ENCODE data around the gene INPP5A. TPM values are rescaled to one million over a fixed set of nuclear protein-coding genes. Genes with fewer than 3 reads are reported as not detected.

The INPP5A gene
- total RNA-seq, 2 donors from 2014 or later = 20.7 to 26.7 TPM

DNA sequence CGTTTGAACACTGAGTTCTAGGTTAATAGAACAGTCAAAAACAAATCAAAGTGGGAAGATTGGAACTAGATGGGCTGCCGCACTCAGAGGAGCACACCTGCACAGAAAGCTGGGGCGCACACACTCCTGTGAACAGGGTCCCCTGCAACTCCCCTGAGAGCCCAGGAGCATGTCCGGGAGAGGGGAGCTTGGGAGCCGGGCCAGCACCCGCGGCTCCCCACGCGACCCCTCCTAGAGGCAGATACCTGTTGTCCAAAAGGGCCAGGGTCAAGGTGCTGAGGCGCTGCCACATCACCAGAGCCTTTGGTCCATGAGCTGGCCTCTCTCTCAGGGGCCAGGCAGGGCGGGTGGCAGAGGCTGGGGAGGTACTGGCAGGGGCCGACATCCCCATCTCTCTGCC lies 242.8 kb downstream of the INPP5A start:
- H3K4me1 Mint-ChIP-seq = no peaks in the 10 kb centered on the region
- no peaks in the 10 kb centered on the region for H3K4me1 ChIP-seq (ENCODE audit: control insufficient read depth, insufficient read depth, low read length)
- no peaks in the 10 kb centered on the region for H3K36me3 ChIP-seq (ENCODE audit: control insufficient read depth, insufficient read depth, low read length)
- TF ChIP-seq, protein P1, sequence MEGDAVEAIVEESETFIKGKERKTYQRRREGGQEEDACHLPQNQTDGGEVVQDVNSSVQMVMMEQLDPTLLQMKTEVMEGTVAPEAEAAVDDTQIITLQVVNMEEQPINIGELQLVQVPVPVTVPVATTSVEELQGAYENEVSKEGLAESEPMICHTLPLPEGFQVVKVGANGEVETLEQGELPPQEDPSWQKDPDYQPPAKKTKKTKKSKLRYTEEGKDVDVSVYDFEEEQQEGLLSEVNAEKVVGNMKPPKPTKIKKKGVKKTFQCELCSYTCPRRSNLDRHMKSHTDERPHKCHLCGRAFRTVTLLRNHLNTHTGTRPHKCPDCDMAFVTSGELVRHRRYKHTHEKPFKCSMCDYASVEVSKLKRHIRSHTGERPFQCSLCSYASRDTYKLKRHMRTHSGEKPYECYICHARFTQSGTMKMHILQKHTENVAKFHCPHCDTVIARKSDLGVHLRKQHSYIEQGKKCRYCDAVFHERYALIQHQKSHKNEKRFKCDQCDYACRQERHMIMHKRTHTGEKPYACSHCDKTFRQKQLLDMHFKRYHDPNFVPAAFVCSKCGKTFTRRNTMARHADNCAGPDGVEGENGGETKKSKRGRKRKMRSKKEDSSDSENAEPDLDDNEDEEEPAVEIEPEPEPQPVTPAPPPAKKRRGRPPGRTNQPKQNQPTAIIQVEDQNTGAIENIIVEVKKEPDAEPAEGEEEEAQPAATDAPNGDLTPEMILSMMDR (conservative IDR thresholded peaks at IDR 0.05) = no peak
- WGBS, 2 experiments (ENCODE audit: insufficient coverage in 1 of 2, insufficient read length in 1 of 2) = 88 to 92% methylated on average over 6 to 12 of the region's 12 CpGs
- H3K36me3 Mint-ChIP-seq (ENCODE audit: low read depth) = peaks cover 22% of the 10 kb centered on the region
- DNase-seq = no peak
- H3K27me3 Mint-ChIP-seq (ENCODE audit: insufficient read depth) = peaks cover 34% of the 10 kb centered on the region
- H3K4me3 ChIP-seq (ENCODE audit: low read length) = no peak overlapping the region
- H3K27me3 ChIP-seq (ENCODE audit: control insufficient read depth, insufficient read depth, low read length, poor library complexity, severe bottlenecking) = peaks cover 40% of the 10 kb centered on the region
- no peak overlapping the region for H3K27ac Mint-ChIP-seq
- H3K27ac ChIP-seq (ENCODE audit: low read depth, low read length) = no peak overlapping the region
- H3K9me3 Mint-ChIP-seq = peaks cover 2% of the 10 kb centered on the region
- no peaks in the 10 kb centered on the region for H3K9me3 ChIP-seq (ENCODE audit: control insufficient read depth, low read length)
- no peak overlapping the region for H3K9ac ChIP-seq (ENCODE audit: extremely low read depth, low read length, poor library complexity, severe bottlenecking)
- no peak overlapping the region for H3K4me3 Mint-ChIP-seq

DNA sequence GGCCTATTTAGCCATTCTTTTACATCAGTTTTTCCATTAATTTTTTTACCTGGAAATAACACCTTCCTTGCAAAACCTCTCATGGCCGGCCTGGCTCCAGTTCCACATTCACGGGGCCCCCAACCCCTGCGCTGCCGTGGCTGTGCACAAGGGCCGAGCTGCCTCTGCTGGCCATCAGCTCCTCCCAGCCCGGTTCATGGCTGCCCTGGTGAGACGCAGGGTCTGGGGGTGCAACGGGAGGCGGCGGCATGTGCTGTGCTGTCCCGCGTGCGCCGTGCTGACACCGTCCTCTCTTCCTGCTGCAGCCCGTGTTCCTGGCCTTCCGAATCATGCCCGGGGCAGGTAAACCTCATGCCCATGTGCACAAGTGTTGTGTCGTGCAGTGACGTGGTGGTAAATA lies 244.0 kb downstream of the INPP5A start:
- TF ChIP-seq, protein P1 (conservative IDR thresholded peaks at IDR 0.05) = no peak
- Histone ChIP-seq H3K27ac (ENCODE audit: low read depth, low read length) (no peak overlapping the region), H3K27me3 (ENCODE audit: control insufficient read depth, insufficient read depth, low read length, poor library complexity, severe bottlenecking) (peaks cover 50% of the 10 kb centered on the region), H3K4me1 (ENCODE audit: control insufficient read depth, insufficient read depth, low read length) (no peaks in the 10 kb centered on the region), H3K9me3 (ENCODE audit: control insufficient read depth, low read length) (no peaks in the 10 kb centered on the region), H3K4me3 (ENCODE audit: low read length) (no peak overlapping the region), H3K9ac (ENCODE audit: extremely low read depth, low read length, poor library complexity, severe bottlenecking) (no peak overlapping the region), H3K36me3 (ENCODE audit: control insufficient read depth, insufficient read depth, low read length) (no peaks in the 10 kb centered on the region)
- no peak overlapping the region for H3K27ac Mint-ChIP-seq
- H3K27me3 Mint-ChIP-seq (ENCODE audit: insufficient read depth) = peaks cover 41% of the 10 kb centered on the region
- H3K4me3 Mint-ChIP-seq = no peak overlapping the region
- H3K4me1 Mint-ChIP-seq = no peaks in the 10 kb centered on the region
- 92% methylated on average over 12 to 20 of the region's 20 CpGs for WGBS, 2 experiments (ENCODE audit: insufficient coverage in 1 of 2, insufficient read length in 1 of 2)
- no peak for DNase-seq
- peaks cover 22% of the 10 kb centered on the region for H3K36me3 Mint-ChIP-seq (ENCODE audit: low read depth)
- peaks cover 2% of the 10 kb centered on the region for H3K9me3 Mint-ChIP-seq

DNA sequence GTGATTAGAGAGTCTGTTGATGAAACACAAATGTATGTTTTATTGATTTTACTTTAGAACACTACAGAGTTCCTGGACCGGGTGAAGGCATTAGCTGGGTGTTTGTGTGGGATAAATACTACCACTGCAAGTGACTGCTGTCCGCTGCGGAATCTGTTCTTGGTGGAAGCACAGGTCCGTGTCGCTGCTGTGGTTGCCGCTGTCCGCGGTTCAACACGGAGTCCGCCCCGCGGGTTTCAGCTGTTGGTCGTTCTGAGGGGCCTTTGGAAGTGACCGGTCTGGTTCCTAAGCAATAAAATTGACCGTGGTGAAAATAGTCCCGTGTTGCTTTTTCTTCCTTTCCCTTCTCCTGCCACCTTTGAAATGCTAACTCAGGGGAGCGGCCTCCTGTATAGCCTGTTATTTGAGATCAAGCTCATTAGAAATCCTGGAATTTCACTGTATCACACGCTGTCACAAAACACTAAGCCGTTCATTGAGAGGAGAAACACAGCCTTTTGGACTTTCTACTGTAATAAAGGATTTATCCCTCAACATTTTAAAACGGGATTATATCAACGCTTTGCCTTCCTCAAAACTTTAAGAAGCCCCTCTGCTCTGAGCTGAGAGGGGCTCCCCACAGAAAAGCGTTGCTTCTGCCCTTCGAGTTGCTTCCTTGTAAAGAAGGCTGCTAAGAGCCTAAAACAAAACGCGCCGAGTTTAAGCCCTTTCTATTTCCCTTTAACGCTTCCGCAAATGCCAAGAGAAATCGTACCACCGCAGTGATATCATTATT lies 245.8 kb downstream of the INPP5A start:
- H3K4me1 ChIP-seq (ENCODE audit: control insufficient read depth, insufficient read depth, low read length) = no peaks in the 10 kb centered on the region
- H3K4me3 Mint-ChIP-seq = no peak overlapping the region
- no peak overlapping the region for H3K27ac ChIP-seq (ENCODE audit: low read depth, low read length)
- no peaks in the 10 kb centered on the region for H3K4me1 Mint-ChIP-seq
- H3K9me3 ChIP-seq (ENCODE audit: control insufficient read depth, low read length) = no peaks in the 10 kb centered on the region
- H3K27me3 Mint-ChIP-seq (ENCODE audit: insufficient read depth) = peaks cover 56% of the 10 kb centered on the region
- H3K36me3 ChIP-seq (ENCODE audit: control insufficient read depth, insufficient read depth, low read length) = no peaks in the 10 kb centered on the region
- H3K27me3 ChIP-seq (ENCODE audit: control insufficient read depth, insufficient read depth, low read length, poor library complexity, severe bottlenecking) = peaks cover 66% of the 10 kb centered on the region
- WGBS, 2 experiments (ENCODE audit: insufficient coverage in 1 of 2, insufficient read length in 1 of 2) = 15 to 25% methylated on average over 24 to 30 of the region's 30 CpGs
- H3K4me3 ChIP-seq (ENCODE audit: low read length) = no peak overlapping the region
- no peak for DNase-seq
- H3K9ac ChIP-seq (ENCODE audit: extremely low read depth, low read length, poor library complexity, severe bottlenecking) = no peak overlapping the region
- no peak overlapping the region for H3K27ac Mint-ChIP-seq
- peaks cover 19% of the 10 kb centered on the region for H3K36me3 Mint-ChIP-seq (ENCODE audit: low read depth)
- TF ChIP-seq, protein P1 (conservative IDR thresholded peaks at IDR 0.05) = no peak
- peaks cover 2% of the 10 kb centered on the region for H3K9me3 Mint-ChIP-seq
